WTC11 (cell line): ENCODE results near the gene PDRG1. TPM values are rescaled to one million over a fixed set of nuclear protein-coding genes. Genes with fewer than 3 reads are reported as not detected.

Source experiments
- ATAC-seq: fragments of 200-7000 bp; cut with Tn5 transposase; 2 replicates; pipeline ENCODE4 v1.10.0; 2021; ENCODE audit warnings: mild to moderate bottlenecking, moderate library complexity
- CTCF ChIA-PET: fragments of 300-600 bp; sonication (Branson Sonifier 250); formaldehyde crosslinking; loops from one replicate; lab custom pipeline; 2021; ENCODE audit warnings: antibody characterized with exemption; lab: Charles Lee
- POLR2A ChIA-PET: fragments of 350-600 bp; sonication (Branson Sonifier 250); formaldehyde crosslinking; loops from one replicate; lab custom pipeline; 2021; ENCODE audit warnings: antibody characterized with exemption; lab: Charles Lee
- DNase-seq: peaks from one replicate; pipeline ENCODE4 v3.0.0; 2021; ENCODE audit warnings: low spot score
- H3K27ac Mint-ChIP-seq: 2 replicates; pipeline ENCODE4 v1.8.0; 2021; ENCODE audit warnings: mixed read lengths
- H3K27me3 Mint-ChIP-seq: 2 replicates; pipeline ENCODE4 v1.8.0; 2021; ENCODE audit warnings: low read depth, mild to moderate bottlenecking, moderate library complexity, mixed read lengths
- H3K36me3 Mint-ChIP-seq: 2 replicates; pipeline ENCODE4 v1.8.0; 2021; ENCODE audit warnings: mixed read lengths
- H3K4me1 Mint-ChIP-seq: 2 replicates; pipeline ENCODE4 v1.8.0; 2022; ENCODE audit warnings: mixed read lengths
- H3K4me3 Mint-ChIP-seq: 2 replicates; pipeline ENCODE4 v1.8.0; 2021; ENCODE audit warnings: mild to moderate bottlenecking, moderate library complexity, mixed read lengths
- H3K9me3 Mint-ChIP-seq: 2 replicates; pipeline ENCODE4 v1.8.0; 2021; ENCODE audit warnings: mixed read lengths
- FOXK1 ChIP-seq: sonication (generic); formaldehyde crosslinking; IDR thresholded peaks from 2 replicates; pipeline ENCODE4 v1.8.0; 2022; ENCODE audit warnings: mild to moderate bottlenecking, moderate library complexity, missing genetic modification reagents
- IRF2 ChIP-seq: sonication (generic); formaldehyde crosslinking; IDR thresholded peaks from 2 replicates; pipeline ENCODE4 v1.8.0; 2022; ENCODE audit warnings: low read depth, missing genetic modification reagents, borderline replicate concordance
- JAZF1 ChIP-seq: fragments of 250-450 bp; sonication (Bioruptor Pico); IDR thresholded peaks from 2 replicates; pipeline ENCODE4 v1.9.0; 2021; ENCODE audit warnings: moderate library complexity, mild to moderate bottlenecking, inconsistent platforms
- KAT7 ChIP-seq: sonication (generic); formaldehyde crosslinking; IDR thresholded peaks from 2 replicates; pipeline ENCODE4 v1.8.1; 2023; ENCODE audit warnings: missing genetic modification reagents, mild to moderate bottlenecking, borderline replicate concordance
- NFE2L1 ChIP-seq: sonication (generic); formaldehyde crosslinking; IDR thresholded peaks from 2 replicates; pipeline ENCODE4 v1.8.1; 2023; ENCODE audit warnings: missing genetic modification reagents
- NR1H2 ChIP-seq: sonication (generic); formaldehyde crosslinking; IDR thresholded peaks from 2 replicates; pipeline ENCODE4 v1.9.0; 2021; ENCODE audit warnings: mild to moderate bottlenecking, moderate library complexity, missing genetic modification reagents
- TEAD4 ChIP-seq: sonication (generic); formaldehyde crosslinking; IDR thresholded peaks from 2 replicates; pipeline ENCODE4 v1.8.0; 2022; ENCODE audit warnings: mild to moderate bottlenecking, missing genetic modification reagents
- TP53 ChIP-seq: sonication (generic); formaldehyde crosslinking; IDR thresholded peaks from 2 replicates; pipeline ENCODE4 v1.8.1; 2023; ENCODE audit warnings: mild to moderate bottlenecking, missing genetic modification reagents
- ZNF232 ChIP-seq: sonication (generic); formaldehyde crosslinking; IDR thresholded peaks from 2 replicates; pipeline ENCODE4 v1.8.0; 2022; ENCODE audit warnings: mild to moderate bottlenecking, missing genetic modification reagents
- ZNF317 ChIP-seq: sonication (generic); formaldehyde crosslinking; IDR thresholded peaks from 2 replicates; pipeline ENCODE4 v1.8.1; 2023; ENCODE audit warnings: low read depth, mild to moderate bottlenecking, moderate library complexity, missing genetic modification reagents, borderline replicate concordance
- ZNF416 ChIP-seq: fragments of 250-450 bp; sonication (Bioruptor Pico); IDR thresholded peaks from 2 replicates; pipeline ENCODE4 v1.9.0; 2021; ENCODE audit warnings: mild to moderate bottlenecking, inconsistent platforms
- total RNA-seq: library from RNA; stranded (reverse); gene quantifications from 3 replicates; pipeline ENCODE4 v1.2.3, GENCODE V29; 2021
- TF ChIP-seq, protein P1 (sequence below): sonication (generic); formaldehyde crosslinking; IDR thresholded peaks from 2 replicates; pipeline ENCODE4 v1.8.1; 2022; ENCODE audit warnings: missing genetic modification reagents, borderline replicate concordance
- TF ChIP-seq, protein P2 (sequence below): sonication (generic); formaldehyde crosslinking; IDR thresholded peaks from 2 replicates; pipeline ENCODE4 v1.8.0; 2023; ENCODE audit warnings: missing genetic modification reagents
- TF ChIP-seq, protein P3 (sequence below): sonication (generic); formaldehyde crosslinking; IDR thresholded peaks from 2 replicates; pipeline ENCODE4 v1.8.0; 2022; ENCODE audit warnings: mild to moderate bottlenecking, missing genetic modification reagents
- TF ChIP-seq, protein P4 (sequence below): fragments of 200-600 bp; IDR thresholded peaks from 2 replicates; pipeline ENCODE4 v1.8.0; 2022; ENCODE audit warnings: antibody characterized with exemption

PDRG1 gene
- total RNA-seq, 1 experiment from 2014 or later: 16.0 TPM

DNA sequence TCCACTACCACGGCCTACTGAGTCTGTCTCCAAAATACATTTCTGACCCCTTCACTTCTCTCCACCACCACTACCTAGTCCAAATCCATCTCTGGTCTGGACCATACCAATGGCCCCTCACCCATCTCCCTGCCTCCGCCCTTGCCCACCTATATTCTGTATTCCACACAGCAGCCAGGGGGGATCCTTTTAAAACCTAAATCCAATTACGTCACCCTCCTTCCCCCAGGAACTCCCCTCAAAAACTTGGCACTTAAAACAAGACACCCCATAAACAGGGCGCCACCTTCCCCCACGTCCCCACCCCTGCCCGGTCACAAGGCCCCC is 680 bp downstream of the PDRG1 start (continued):
- TF ChIP-seq, protein P1, sequence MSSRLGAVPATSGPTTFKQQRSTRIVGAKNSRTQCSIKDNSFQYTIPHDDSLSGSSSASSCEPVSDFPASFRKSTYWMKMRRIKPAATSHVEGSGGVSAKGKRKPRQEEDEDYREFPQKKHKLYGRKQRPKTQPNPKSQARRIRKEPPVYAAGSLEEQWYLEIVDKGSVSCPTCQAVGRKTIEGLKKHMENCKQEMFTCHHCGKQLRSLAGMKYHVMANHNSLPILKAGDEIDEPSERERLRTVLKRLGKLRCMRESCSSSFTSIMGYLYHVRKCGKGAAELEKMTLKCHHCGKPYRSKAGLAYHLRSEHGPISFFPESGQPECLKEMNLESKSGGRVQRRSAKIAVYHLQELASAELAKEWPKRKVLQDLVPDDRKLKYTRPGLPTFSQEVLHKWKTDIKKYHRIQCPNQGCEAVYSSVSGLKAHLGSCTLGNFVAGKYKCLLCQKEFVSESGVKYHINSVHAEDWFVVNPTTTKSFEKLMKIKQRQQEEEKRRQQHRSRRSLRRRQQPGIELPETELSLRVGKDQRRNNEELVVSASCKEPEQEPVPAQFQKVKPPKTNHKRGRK: no peak
- TF ChIP-seq, protein P2, sequence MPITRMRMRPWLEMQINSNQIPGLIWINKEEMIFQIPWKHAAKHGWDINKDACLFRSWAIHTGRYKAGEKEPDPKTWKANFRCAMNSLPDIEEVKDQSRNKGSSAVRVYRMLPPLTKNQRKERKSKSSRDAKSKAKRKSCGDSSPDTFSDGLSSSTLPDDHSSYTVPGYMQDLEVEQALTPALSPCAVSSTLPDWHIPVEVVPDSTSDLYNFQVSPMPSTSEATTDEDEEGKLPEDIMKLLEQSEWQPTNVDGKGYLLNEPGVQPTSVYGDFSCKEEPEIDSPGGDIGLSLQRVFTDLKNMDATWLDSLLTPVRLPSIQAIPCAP (CRISPR knock-in tag): no peak

DNA sequence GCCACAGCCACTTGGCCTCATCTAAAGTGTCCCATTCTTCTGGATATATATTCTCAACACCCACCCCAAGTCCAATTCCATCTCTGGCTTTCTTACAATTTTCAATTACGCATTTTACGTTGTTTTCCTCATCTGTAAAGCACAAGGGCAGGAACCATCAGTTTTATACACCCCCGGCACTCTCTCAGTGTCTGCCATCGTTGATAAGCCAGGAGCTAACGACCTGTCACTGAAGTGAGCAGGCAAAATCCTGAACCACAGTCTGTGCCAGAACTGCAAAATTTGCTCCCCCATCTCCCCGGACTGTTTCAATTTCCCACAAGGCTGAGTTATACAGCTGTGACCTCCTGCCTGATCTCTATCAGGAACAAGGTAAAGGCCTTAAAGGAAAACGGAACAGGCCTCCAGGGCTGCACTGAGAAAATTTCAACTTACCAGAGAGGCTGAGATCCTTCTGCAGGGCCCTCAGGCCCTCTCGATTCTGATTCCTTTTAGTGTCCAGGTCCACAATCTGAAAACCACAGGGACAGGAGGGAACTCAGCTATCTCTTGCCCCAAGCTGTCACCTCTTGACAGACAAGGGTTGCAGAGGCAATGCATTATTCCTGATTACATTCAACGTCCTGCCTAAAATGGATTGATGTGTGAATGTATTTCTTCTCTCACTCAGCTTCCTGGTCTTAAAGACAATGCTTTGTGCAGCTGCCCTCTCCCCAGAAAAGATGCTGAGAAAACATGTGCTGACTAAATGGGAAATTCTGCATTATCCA is 1.8 kb downstream of the PDRG1 start:
- no peak for ATAC-seq
- Mint-ChIP-seq H3K4me1 (peaks cover 8% of the 10 kb centered on the region), H3K36me3 (peaks cover 42% of the 10 kb centered on the region), H3K27ac (no peak overlapping the region), H3K27me3 (peaks cover 4% of the 10 kb centered on the region), H3K9me3 (peaks cover 11% of the 10 kb centered on the region), H3K4me3 (peak overlapping the region; percentile 98)
- DNase-seq: no peak
- ChIA-PET POLR2A (interaction anchor here (0.7 kb wide), 1 partner anchor 19 kb away, joined by 3 read pairs; no protein-coding TSS in a partner anchor), CTCF (interaction anchor here (0.5 to 4.1 kb wide), 5 partner anchors 14 to 122 kb away, joined by 3 to 96 read pairs (median 30); no protein-coding TSS in a partner anchor)
- TF ChIP-seq IRF2 (CRISPR knock-in tag): no peak
- TF ChIP-seq KAT7 (CRISPR knock-in tag): no peak
- TF ChIP-seq, protein P3, sequence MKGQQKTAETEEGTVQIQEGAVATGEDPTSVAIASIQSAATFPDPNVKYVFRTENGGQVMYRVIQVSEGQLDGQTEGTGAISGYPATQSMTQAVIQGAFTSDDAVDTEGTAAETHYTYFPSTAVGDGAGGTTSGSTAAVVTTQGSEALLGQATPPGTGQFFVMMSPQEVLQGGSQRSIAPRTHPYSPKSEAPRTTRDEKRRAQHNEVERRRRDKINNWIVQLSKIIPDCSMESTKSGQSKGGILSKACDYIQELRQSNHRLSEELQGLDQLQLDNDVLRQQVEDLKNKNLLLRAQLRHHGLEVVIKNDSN: no peak
- TF ChIP-seq JAZF1 (CRISPR knock-in tag): no peak
- no peak for TF ChIP-seq NR1H2
- TF ChIP-seq, protein P4, sequence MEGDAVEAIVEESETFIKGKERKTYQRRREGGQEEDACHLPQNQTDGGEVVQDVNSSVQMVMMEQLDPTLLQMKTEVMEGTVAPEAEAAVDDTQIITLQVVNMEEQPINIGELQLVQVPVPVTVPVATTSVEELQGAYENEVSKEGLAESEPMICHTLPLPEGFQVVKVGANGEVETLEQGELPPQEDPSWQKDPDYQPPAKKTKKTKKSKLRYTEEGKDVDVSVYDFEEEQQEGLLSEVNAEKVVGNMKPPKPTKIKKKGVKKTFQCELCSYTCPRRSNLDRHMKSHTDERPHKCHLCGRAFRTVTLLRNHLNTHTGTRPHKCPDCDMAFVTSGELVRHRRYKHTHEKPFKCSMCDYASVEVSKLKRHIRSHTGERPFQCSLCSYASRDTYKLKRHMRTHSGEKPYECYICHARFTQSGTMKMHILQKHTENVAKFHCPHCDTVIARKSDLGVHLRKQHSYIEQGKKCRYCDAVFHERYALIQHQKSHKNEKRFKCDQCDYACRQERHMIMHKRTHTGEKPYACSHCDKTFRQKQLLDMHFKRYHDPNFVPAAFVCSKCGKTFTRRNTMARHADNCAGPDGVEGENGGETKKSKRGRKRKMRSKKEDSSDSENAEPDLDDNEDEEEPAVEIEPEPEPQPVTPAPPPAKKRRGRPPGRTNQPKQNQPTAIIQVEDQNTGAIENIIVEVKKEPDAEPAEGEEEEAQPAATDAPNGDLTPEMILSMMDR: no peak
- no peak for TF ChIP-seq TEAD4
- TF ChIP-seq TP53: no peak
- TF ChIP-seq, protein P1: no peak
- no peak for TF ChIP-seq ZNF232 (CRISPR knock-in tag)
- no peak for TF ChIP-seq NFE2L1 (CRISPR knock-in tag)
- TF ChIP-seq ZNF416 (CRISPR knock-in tag): no peak
- no peak for TF ChIP-seq ZNF317 (CRISPR knock-in tag)

DNA sequence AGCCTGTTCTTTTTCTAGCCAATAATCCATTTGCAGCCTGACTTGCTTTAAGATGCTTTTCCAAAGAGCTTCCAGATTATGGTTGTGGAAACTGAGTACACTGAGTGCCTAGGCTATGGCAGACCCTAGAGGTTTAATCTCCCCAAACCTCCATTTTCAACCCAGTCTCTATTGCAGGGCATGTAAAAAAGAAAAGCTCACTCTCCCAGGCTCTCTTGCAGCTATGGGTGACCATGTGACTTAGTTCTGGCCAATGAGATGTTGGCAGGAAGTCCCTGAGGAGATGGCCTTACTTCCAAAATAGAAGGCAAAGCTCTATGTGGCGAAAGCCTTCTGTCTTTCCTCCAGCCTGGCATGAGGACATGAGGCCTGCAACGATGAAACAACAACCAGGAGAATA is 3.8 kb downstream of the PDRG1 start:
- H3K36me3 Mint-ChIP-seq: peaks cover 50% of the 10 kb centered on the region
- H3K9me3 Mint-ChIP-seq: peaks cover 11% of the 10 kb centered on the region
- no peak for ATAC-seq
- H3K4me1 Mint-ChIP-seq: peaks cover 8% of the 10 kb centered on the region
- no peak for TF ChIP-seq FOXK1 (CRISPR knock-in tag)
- TF ChIP-seq, protein P3: 0 out of 2 replicates have a peak, but pooled peaks have one; percentile 25
- TF ChIP-seq, all 79 proteins: peak for 1
- CTCF ChIA-PET: interaction anchor here (1.0 to 1.1 kb wide), 4 partner anchors 13 to 95 kb away, joined by 3 to 4 read pairs (median 3); no protein-coding TSS in a partner anchor
- DNase-seq: no peak
- Mint-ChIP-seq H3K27ac (no peak overlapping the region), H3K27me3 (no peaks in the 10 kb centered on the region), H3K4me3 (no peak overlapping the region)
- POLR2A ChIA-PET: no interaction called here
